Left lung (tissue), 10 donors: ENCODE measurements around the gene HEATR5B. TPM values are rescaled to one million over a fixed set of nuclear protein-coding genes. Genes with fewer than 3 reads are reported as not detected.
A peak's percentile ranks its signal among the peaks of the same experiment; 100 is the strongest.

Experiments used
- ATAC-seq: fragments of 200-7000 bp; cut with Tn5 transposase; one replicate; pipeline ENCODE4 v1.9.1; 2020; ENCODE audit warnings: moderate library complexity
- DNase-seq, 4 donors: peaks; one replicate each; pipeline ENCODE4 v3.0.0-alpha.2; 2013 to 2020
- H3K27ac ChIP-seq, 2 donors: fragments of 200-600 bp; sonication (generic) in 1 of 2; one replicate each; pipeline versions ENCODE4 v1.5.0 to v1.8.0; 2020 to 2021
- H3K27me3 ChIP-seq, 2 donors: fragments of 200-600 bp; sonication (generic) in 1 of 2; one replicate each; pipeline versions ENCODE4 v1.5.0 to v1.8.0; 2020 to 2021
- H3K36me3 ChIP-seq, 2 donors: fragments of 200-600 bp; sonication (generic) in 1 of 2; one replicate each; pipeline versions ENCODE4 v1.5.0 to v1.8.0; 2020 to 2021
- H3K4me1 ChIP-seq, 2 donors: fragments of 200-600 bp; one replicate each; pipeline ENCODE4 v1.8.0; 2021
- H3K4me3 ChIP-seq, 2 donors: fragments of 200-600 bp; sonication (generic) in 1 of 2; one replicate each; pipeline versions ENCODE4 v1.5.0 to v1.8.0; 2020 to 2021; ENCODE audit warnings: mild to moderate bottlenecking in 1 of 2
- H3K9me3 ChIP-seq, 2 donors: fragments of 200-600 bp; sonication (generic) in 1 of 2; one replicate each; pipeline versions ENCODE4 v1.5.0 to v1.8.0; 2020 to 2021
- CTCF ChIP-seq, 2 donors: fragments of 200-600 bp; sonication (generic) in 1 of 2; IDR thresholded peaks; one replicate each; pipeline versions ENCODE4 v1.5.0 to v1.8.0; 2021; ENCODE audit warnings: antibody characterized with exemption in 2 of 2
- intact Hi-C, 2 donors: fragments of 100-400 bp; cut with DNase I; formaldehyde crosslinking; loops; one replicate each; pipeline versions ENCODE4 v1.11.2 to v1.14.2; 2022
- polyA plus RNA-seq, 6 donors: library from polyadenylated mRNA; unstranded; fragments of 120-200 nt; gene quantifications; one replicate each; pipeline ENCODE4 v1.2.1, GENCODE V29; 2013; ENCODE audit not compliant: insufficient read length in 6 of 6
- total RNA-seq, 2 donors: library from RNA; stranded (reverse); fragmentation: NEBNext Ultra II Directional; extraction: Animal tissue kit (Norgen Biotek cat#: 25700); gene quantifications; one replicate each; pipeline ENCODE4 v1.2.1, GENCODE V29; 2021
- donor health status: DM: no; HTN: yes; CAD: no.
- donor health status: DM: no; HTN: no; CAD: no.

Gene HEATR5B
- total and polyA plus RNA-seq, 8 donors, result 21.8 to 33.7 (median 26.1) TPM

GRCh38 chr2:36965751-36966369 is 118.3 kb downstream of the HEATR5B start:
- intact Hi-C loops, result no loop called here
- H3K4me3 ChIP-seq, result peak overlapping the region; percentile 93 to 98
- H3K36me3 ChIP-seq, result no peaks in the 10 kb centered on the region
- peaks cover 17 to 37% of the 10 kb centered on the region in 2 donors for H3K4me1 ChIP-seq
- TF ChIP-seq CTCF (IDR thresholded peaks at IDR 0.05), result no peak
- H3K27ac ChIP-seq, result peak overlapping the region; percentile 86 to 89
- H3K9me3 ChIP-seq, result no peaks in the 10 kb centered on the region
- no peaks in the 10 kb centered on the region for H3K27me3 ChIP-seq
- DNase-seq (peak in 2 of 4 donors; percentile 28 to 56), ATAC-seq (peak; percentile 31)

DNA sequence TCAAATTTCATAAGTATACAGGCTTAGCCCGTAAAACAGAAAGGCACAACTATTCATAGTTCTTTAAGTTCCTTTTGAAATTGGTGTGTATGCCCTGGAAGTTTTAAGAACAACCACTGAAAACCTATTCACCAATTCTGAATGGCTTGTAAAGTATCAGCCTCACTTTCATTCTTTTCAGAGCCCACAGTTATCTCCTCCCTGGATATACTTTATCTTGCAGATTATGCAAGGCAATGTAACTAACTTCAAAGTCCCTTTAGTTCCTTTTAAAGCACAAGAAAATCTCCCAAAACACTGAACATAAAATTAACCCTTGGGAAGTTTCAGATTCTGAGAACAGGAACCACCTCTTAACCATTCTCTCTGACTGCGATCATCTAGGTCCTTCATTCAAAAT is 119.0 kb downstream of the HEATR5B start:
- ATAC-seq, result no peak

GRCh38 chr2:36964496-36965058 is 119.6 kb downstream of the HEATR5B start:
- Histone ChIP-seq H3K4me3 (peak overlapping the region in 1 of 2 donors; percentile 93), H3K4me1 (peaks cover 17 to 43% of the 10 kb centered on the region in 2 donors), H3K27me3 (no peaks in the 10 kb centered on the region), H3K27ac (no peak overlapping the region), H3K9me3 (no peaks in the 10 kb centered on the region), H3K36me3 (no peaks in the 10 kb centered on the region)
- ATAC-seq, result no peak
- DNase-seq, result no peak
- no peak for TF ChIP-seq CTCF (IDR thresholded peaks at IDR 0.05)
- intact Hi-C loops, result no loop called here

More for the DNA sequence above, 119.0 kb downstream of the HEATR5B start:
- Histone ChIP-seq H3K4me1 (peaks cover 17 to 39% of the 10 kb centered on the region in 2 donors), H3K9me3 (no peaks in the 10 kb centered on the region), H3K36me3 (no peaks in the 10 kb centered on the region), H3K4me3 (peak overlapping the region; percentile 93 to 98), H3K27me3 (no peaks in the 10 kb centered on the region), H3K27ac (peak overlapping the region; percentile 86 to 89)
- TF ChIP-seq CTCF (IDR thresholded peaks at IDR 0.05), result no peak
- DNase-seq, result no peak
- intact Hi-C loops, result no loop called here

GRCh38 chr2:36963734-36964133 is 120.4 kb downstream of the HEATR5B start:
- DNase-seq (no peak), ATAC-seq (no peak)
- no peaks in the 10 kb centered on the region for H3K36me3 ChIP-seq
- no peak overlapping the region for H3K27ac ChIP-seq
- intact Hi-C loops, result no loop called here
- no peaks in the 10 kb centered on the region for H3K27me3 ChIP-seq
- TF ChIP-seq CTCF (IDR thresholded peaks at IDR 0.05), result no peak
- no peaks in the 10 kb centered on the region for H3K9me3 ChIP-seq
- peaks cover 17 to 43% of the 10 kb centered on the region in 2 donors for H3K4me1 ChIP-seq
- H3K4me3 ChIP-seq, result no peak overlapping the region

DNA sequence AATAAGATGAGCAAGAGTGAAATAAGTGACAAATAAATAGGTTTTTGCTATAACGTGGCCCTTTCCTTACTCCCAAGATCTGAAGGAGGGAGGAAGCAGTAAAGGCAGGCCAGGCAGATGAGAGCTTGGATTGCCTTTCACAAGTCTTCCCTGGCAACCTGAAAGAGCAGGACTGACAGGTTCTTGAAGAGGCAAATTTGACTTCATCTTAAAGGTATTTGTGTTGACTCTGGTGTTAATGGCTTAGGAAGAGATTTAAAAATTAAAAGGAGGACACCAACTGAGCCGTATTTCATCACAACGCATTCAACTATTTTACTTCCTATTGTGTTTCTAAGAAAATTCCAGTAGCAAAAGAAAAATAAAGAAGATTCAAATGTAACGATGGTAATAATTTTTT is 121.1 kb downstream of the HEATR5B start:
- Histone ChIP-seq H3K27me3 (no peaks in the 10 kb centered on the region), H3K36me3 (no peaks in the 10 kb centered on the region), H3K4me1 (peaks cover 17 to 43% of the 10 kb centered on the region in 2 donors), H3K9me3 (no peaks in the 10 kb centered on the region), H3K27ac (no peak overlapping the region), H3K4me3 (no peak overlapping the region)
- no peak for TF ChIP-seq CTCF (IDR thresholded peaks at IDR 0.05)
- intact Hi-C loops, result no loop called here
- DNase-seq (no peak), ATAC-seq (no peak)
